ENCODE results near the gene SUSD1. TPM values are rescaled to one million over a fixed set of nuclear protein-coding genes. Genes with fewer than 3 reads are reported as not detected.

Gene SUSD1
- total RNA-seq, 2 experiments from 2014 or later, result 0.32 TPM; not detected in 1

DNA sequence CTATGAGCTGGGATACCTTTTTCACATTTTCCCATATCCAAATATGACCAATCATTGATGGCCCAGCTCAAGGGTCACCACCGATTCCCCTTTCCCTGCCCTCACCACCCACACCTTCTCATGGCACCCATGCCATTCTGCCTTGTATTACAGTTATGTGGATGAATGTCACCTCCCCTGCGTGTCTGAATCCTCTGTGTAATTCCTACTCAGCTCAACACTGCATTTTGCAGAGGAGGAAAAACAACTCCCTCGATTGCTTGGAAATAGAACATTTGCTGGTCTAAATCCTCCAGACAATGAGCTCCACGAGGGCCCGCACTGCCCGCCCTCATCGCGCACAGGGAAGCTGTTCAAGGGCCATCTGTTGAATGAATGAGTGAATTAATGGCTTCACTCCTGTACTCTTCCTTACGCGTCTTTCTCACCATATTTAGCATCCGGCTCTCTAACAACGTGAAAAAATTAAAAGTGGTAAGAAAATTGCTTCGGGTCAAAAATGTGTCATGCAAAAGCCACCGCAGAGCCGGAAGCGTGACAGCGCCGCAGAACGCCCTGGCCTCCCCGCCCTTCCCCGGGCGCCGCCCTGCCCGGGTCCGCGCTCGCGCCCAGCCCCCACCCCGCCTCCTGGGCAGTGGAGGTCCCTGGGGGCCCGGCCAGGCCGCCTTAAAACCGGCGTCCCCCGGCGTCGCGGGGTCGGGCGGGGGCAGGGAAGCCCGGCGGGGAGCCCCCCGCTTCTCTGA is 704 bp downstream of the SUSD1 start:
- TF ChIP-seq, protein P1, sequence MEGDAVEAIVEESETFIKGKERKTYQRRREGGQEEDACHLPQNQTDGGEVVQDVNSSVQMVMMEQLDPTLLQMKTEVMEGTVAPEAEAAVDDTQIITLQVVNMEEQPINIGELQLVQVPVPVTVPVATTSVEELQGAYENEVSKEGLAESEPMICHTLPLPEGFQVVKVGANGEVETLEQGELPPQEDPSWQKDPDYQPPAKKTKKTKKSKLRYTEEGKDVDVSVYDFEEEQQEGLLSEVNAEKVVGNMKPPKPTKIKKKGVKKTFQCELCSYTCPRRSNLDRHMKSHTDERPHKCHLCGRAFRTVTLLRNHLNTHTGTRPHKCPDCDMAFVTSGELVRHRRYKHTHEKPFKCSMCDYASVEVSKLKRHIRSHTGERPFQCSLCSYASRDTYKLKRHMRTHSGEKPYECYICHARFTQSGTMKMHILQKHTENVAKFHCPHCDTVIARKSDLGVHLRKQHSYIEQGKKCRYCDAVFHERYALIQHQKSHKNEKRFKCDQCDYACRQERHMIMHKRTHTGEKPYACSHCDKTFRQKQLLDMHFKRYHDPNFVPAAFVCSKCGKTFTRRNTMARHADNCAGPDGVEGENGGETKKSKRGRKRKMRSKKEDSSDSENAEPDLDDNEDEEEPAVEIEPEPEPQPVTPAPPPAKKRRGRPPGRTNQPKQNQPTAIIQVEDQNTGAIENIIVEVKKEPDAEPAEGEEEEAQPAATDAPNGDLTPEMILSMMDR (conservative IDR thresholded peaks at IDR 0.05; ENCODE audit: low read length), result no peak
- TF ChIP-seq EZH2phosphoT487 (IDR thresholded peaks at IDR 0.05; ENCODE audit: borderline replicate concordance, low read depth, low read length), result no peak
- H3K27ac ChIP-seq (ENCODE audit: low read depth, low read length, poor library complexity, severe bottlenecking), result no peak overlapping the region
- intact Hi-C loops (cut with micrococcal nuclease; ENCODE audit: unreplicated experiment), result no loop called here

DNA sequence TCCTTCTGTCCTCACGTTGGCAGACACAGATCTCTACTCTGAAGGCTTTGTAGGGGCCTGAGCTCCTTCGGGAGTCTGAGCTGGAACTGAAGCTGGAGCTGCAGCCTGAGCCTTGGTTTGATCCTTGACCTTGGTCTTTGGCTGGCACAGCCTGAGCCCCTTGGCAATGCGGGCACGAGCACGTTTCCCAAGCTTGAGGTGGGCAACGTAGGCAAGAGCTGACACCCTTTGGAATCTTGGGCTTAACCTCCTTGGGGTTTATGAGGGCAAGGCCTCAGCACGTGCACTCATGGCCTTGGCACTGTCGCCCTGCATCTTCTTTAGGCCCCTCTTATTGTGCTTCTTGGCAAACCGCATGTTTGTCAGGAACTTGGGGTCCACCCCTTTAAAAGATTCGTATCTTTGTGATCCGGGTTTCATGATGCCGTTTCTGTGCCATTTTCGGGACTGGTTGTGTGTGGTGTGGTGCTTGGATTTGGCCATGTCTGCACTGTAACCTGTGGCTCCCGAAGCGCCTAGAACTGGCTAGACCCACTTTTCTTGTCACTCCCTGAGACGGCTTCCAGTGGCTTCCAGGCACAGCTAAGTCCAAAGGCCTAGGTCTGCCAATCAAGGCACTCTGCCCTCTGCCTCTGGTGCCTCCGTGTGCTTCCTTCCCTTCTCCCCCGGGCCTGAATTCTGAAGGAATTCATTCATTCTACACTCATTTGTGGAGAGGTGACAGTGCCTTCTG is 1.4 kb downstream of the SUSD1 start:
- CTCF ChIA-PET (ENCODE audit: unreplicated experiment), result no interaction called here
- Histone ChIP-seq H3K79me2 (ENCODE audit: insufficient read depth, low read depth, low read length) (no peaks in the 10 kb centered on the region), H2AFZ (ENCODE audit: low read length) (no peak overlapping the region), H3K4me3 (ENCODE audit: low read depth, low read length, poor library complexity, severe bottlenecking) (no peak overlapping the region), H3K27ac (ENCODE audit: low read depth, low read length, poor library complexity, severe bottlenecking) (no peak overlapping the region), H3K9me3 (ENCODE audit: low read length) (no peaks in the 10 kb centered on the region), H3K36me3 (ENCODE audit: insufficient read depth, low read length) (no peaks in the 10 kb centered on the region), H3K4me1 (ENCODE audit: insufficient read depth, low read length, poor library complexity, severe bottlenecking) (no peaks in the 10 kb centered on the region), H4K20me1 (ENCODE audit: insufficient read depth, low read length) (no peaks in the 10 kb centered on the region), H3K4me2 (ENCODE audit: low read length) (no peak overlapping the region), H3K9me2 (ENCODE audit: insufficient read depth, low read length) (no peaks in the 10 kb centered on the region)
- intact Hi-C loops (cut with micrococcal nuclease; ENCODE audit: unreplicated experiment), result no loop called here
- DNase-seq (ENCODE audit: low spot score), result no peak
- POLR2A ChIA-PET, result no interaction called here
- BruUV-seq (replicated peaks), result no TSS peak
- no peak for TF ChIP-seq EZH2phosphoT487 (IDR thresholded peaks at IDR 0.05; ENCODE audit: borderline replicate concordance, low read depth, low read length)

More for the DNA sequence above, 704 bp downstream of the SUSD1 start:
- no peak overlapping the region for H3K4me2 ChIP-seq (ENCODE audit: low read length)
- ChIA-PET CTCF (ENCODE audit: unreplicated experiment) (no interaction called here), POLR2A (interaction anchor here (0.6 kb wide), 1 partner anchor 846 kb away, joined by 3 read pairs; no protein-coding TSS in a partner anchor)
- H4K20me1 ChIP-seq (ENCODE audit: insufficient read depth, low read length), result no peaks in the 10 kb centered on the region
- BruUV-seq (replicated peaks), result no TSS peak
- no peaks in the 10 kb centered on the region for H3K36me3 ChIP-seq (ENCODE audit: insufficient read depth, low read length)
- H2AFZ ChIP-seq (ENCODE audit: low read length), result no peak overlapping the region
- no peaks in the 10 kb centered on the region for H3K9me3 ChIP-seq (ENCODE audit: low read length)
- no peak overlapping the region for H3K4me3 ChIP-seq (ENCODE audit: low read depth, low read length, poor library complexity, severe bottlenecking)
- H3K4me1 ChIP-seq (ENCODE audit: insufficient read depth, low read length, poor library complexity, severe bottlenecking), result no peaks in the 10 kb centered on the region
- DNase-seq (ENCODE audit: low spot score), result no peak
- no peaks in the 10 kb centered on the region for H3K79me2 ChIP-seq (ENCODE audit: insufficient read depth, low read depth, low read length)
- no peaks in the 10 kb centered on the region for H3K9me2 ChIP-seq (ENCODE audit: insufficient read depth, low read length)

GRCh38 chr9:112170968-112171367 is 4.1 kb downstream of the SUSD1 start:
- Histone ChIP-seq H3K4me2 (ENCODE audit: low read length) (no peak overlapping the region), H3K9me3 (ENCODE audit: low read length) (no peaks in the 10 kb centered on the region), H3K79me2 (ENCODE audit: insufficient read depth, low read depth, low read length) (no peaks in the 10 kb centered on the region), H3K27ac (ENCODE audit: low read depth, low read length, poor library complexity, severe bottlenecking) (no peak overlapping the region), H3K4me1 (ENCODE audit: insufficient read depth, low read length, poor library complexity, severe bottlenecking) (no peaks in the 10 kb centered on the region), H2AFZ (ENCODE audit: low read length) (no peak overlapping the region), H3K9me2 (ENCODE audit: insufficient read depth, low read length) (no peaks in the 10 kb centered on the region), H3K4me3 (ENCODE audit: low read depth, low read length, poor library complexity, severe bottlenecking) (no peak overlapping the region), H3K36me3 (ENCODE audit: insufficient read depth, low read length) (no peaks in the 10 kb centered on the region), H4K20me1 (ENCODE audit: insufficient read depth, low read length) (no peaks in the 10 kb centered on the region)
- ChIA-PET POLR2A (no interaction called here), CTCF (ENCODE audit: unreplicated experiment) (no interaction called here)
- intact Hi-C loops (cut with micrococcal nuclease; ENCODE audit: unreplicated experiment), result no loop called here
- no peak for DNase-seq (ENCODE audit: low spot score)
- TF ChIP-seq, protein P1 (conservative IDR thresholded peaks at IDR 0.05; ENCODE audit: low read length), result no peak
- TF ChIP-seq EZH2phosphoT487 (IDR thresholded peaks at IDR 0.05; ENCODE audit: borderline replicate concordance, low read depth, low read length), result no peak
- BruUV-seq (replicated peaks), result no TSS peak
